Measurements from ENCODE around the gene FRMPD2. TPM values are rescaled to one million over a fixed set of nuclear protein-coding genes. Genes with fewer than 3 reads are reported as not detected.

FRMPD2 gene
- total and polyA plus RNA-seq, 2 of the 4 experiments (the other 2 are of a cell fraction) = 0.18 TPM; not detected in 1

DNA sequence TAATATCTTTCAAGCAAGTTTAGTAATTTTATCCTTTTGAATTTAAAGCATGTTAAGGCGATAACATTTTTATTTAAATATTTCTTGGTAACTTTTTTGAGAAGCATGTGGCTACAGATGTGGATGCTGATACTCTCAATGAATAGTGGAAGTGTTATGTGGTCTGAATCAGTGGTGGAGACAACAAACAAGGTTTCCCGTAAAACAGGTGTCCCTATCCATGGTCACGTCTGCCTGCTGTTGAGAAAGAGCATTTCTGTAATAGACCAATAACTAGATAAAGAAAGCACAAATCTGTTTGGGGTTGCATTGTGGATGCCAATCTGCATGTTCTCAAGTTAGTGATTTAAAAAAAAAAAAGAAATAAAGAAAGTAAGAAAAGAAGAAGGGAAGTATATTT is 18.1 kb upstream of the FRMPD2 start:
- no peak overlapping the region for H3K56ac ChIP-seq (ENCODE audit: extremely low read depth, insufficient read depth, low read length)
- DNase-seq = no peak
- H2BK20ac ChIP-seq (ENCODE audit: low read depth, low read length) = no peak overlapping the region
- H2BK5ac ChIP-seq (ENCODE audit: low read depth, low read length, poor library complexity, severe bottlenecking) = no peak overlapping the region
- no peak for ATAC-seq (ENCODE audit: low read depth)
- no peak overlapping the region for H4K5ac ChIP-seq (ENCODE audit: low read depth, low read length)
- ChIA-PET POLR2A (ENCODE audit: unreplicated experiment) (no interaction called here), CTCF (no interaction called here)
- no peaks in the 10 kb centered on the region for H3K36me3 ChIP-seq (ENCODE audit: control insufficient read depth, insufficient read depth, low read length)
- in situ Hi-C loops (cut with MboI; ENCODE audit: low sequenced_read_pairs) = no loop called here
- dilution Hi-C loops (cut with HindIII; ENCODE audit: low sequenced_read_pairs, unreplicated experiment) = no loop called here
- H3K4me3 ChIP-seq (ENCODE audit: insufficient read depth, low read depth, low read length) = no peak overlapping the region
- no peaks in the 10 kb centered on the region for H3K9me3 ChIP-seq (ENCODE audit: control insufficient read depth, insufficient read depth, low read length)
- H3K79me1 ChIP-seq (ENCODE audit: low read depth in 1 of 2, low read length in 2 of 2) = no peaks in the 10 kb centered on the region
- no peak overlapping the region for H3K9ac ChIP-seq (ENCODE audit: low read depth, low read length)
- H3K14ac ChIP-seq (replicated peaks; ENCODE audit: low read depth, low read length) = no peak overlapping the region
- no peak overlapping the region for H3K23ac ChIP-seq (ENCODE audit: low read depth, low read length)
- H2BK120ac ChIP-seq (ENCODE audit: low read depth, low read length) = no peak overlapping the region
- H2AFZ ChIP-seq (replicated peaks; ENCODE audit: low read length, poor library complexity) = no peak overlapping the region
- no peaks in the 10 kb centered on the region for H3K4me1 ChIP-seq (ENCODE audit: control insufficient read depth, insufficient read depth, low read length)
- H3K4me2 ChIP-seq (ENCODE audit: low read depth, low read length) = no peak overlapping the region
- peaks cover 26% of the 10 kb centered on the region for H3K27me3 ChIP-seq (ENCODE audit: control insufficient read depth, insufficient read depth, low read length)
- WGBS, 2 experiments (ENCODE audit: extremely low coverage in 2 of 2, insufficient read length in 1 of 2) = no CpG with 5 or more reads among the region's 3 CpGs
- intact Hi-C loops (cut with micrococcal nuclease) = no loop called here
- no peaks in the 10 kb centered on the region for H4K20me1 ChIP-seq (ENCODE audit: insufficient read depth, low read length)
- no peak overlapping the region for H4K91ac ChIP-seq (ENCODE audit: insufficient read depth, low read depth, low read length)
- no peaks in the 10 kb centered on the region for H3K9me1 ChIP-seq (ENCODE audit: insufficient read depth, low read length)
- H3K27ac ChIP-seq (ENCODE audit: insufficient read depth, low read length) = no peak overlapping the region
- TF ChIP-seq FOS (IDR thresholded peaks at IDR 0.05; ENCODE audit: low read depth, low read length) (no peak), SMC3 (IDR thresholded peaks at IDR 0.05; ENCODE audit: low read depth, low read length) (no peak), POLR2A (IDR thresholded peaks at IDR 0.05; ENCODE audit: low read depth, low read length) (no peak), RAD21 (IDR thresholded peaks at IDR 0.05; ENCODE audit: low read length) (no peak), MAFK (IDR thresholded peaks at IDR 0.05; ENCODE audit: low read depth, low read length) (no peak), BHLHE40 (IDR thresholded peaks at IDR 0.05; ENCODE audit: low read depth, low read length) (no peak), MXI1 (IDR thresholded peaks at IDR 0.05; ENCODE audit: borderline replicate concordance, low read depth, low read length) (no peak), MAZ (IDR thresholded peaks at IDR 0.05; ENCODE audit: borderline replicate concordance, low read depth, low read length) (no peak), RCOR1 (IDR thresholded peaks at IDR 0.05; ENCODE audit: insufficient replicate concordance, low read length) (no peak), CHD1 (IDR thresholded peaks at IDR 0.05; ENCODE audit: low read depth, low read length) (no peak), RFX5 (IDR thresholded peaks at IDR 0.05; ENCODE audit: low read depth, low read length) (no peak), NFE2L2 (IDR thresholded peaks at IDR 0.05; ENCODE audit: low read depth, low read length) (no peak), CEBPB (IDR thresholded peaks at IDR 0.05; ENCODE audit: low read depth, low read length) (no peak)
- TF ChIP-seq, protein P1, sequence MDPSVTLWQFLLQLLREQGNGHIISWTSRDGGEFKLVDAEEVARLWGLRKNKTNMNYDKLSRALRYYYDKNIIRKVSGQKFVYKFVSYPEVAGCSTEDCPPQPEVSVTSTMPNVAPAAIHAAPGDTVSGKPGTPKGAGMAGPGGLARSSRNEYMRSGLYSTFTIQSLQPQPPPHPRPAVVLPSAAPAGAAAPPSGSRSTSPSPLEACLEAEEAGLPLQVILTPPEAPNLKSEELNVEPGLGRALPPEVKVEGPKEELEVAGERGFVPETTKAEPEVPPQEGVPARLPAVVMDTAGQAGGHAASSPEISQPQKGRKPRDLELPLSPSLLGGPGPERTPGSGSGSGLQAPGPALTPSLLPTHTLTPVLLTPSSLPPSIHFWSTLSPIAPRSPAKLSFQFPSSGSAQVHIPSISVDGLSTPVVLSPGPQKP (IDR thresholded peaks at IDR 0.05; ENCODE audit: borderline replicate concordance, low read depth, low read length) = no peak
- TF ChIP-seq, protein P2, sequence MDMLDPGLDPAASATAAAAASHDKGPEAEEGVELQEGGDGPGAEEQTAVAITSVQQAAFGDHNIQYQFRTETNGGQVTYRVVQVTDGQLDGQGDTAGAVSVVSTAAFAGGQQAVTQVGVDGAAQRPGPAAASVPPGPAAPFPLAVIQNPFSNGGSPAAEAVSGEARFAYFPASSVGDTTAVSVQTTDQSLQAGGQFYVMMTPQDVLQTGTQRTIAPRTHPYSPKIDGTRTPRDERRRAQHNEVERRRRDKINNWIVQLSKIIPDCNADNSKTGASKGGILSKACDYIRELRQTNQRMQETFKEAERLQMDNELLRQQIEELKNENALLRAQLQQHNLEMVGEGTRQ (IDR thresholded peaks at IDR 0.05; ENCODE audit: low read depth, low read length) = no peak
- TF ChIP-seq, protein P3, sequence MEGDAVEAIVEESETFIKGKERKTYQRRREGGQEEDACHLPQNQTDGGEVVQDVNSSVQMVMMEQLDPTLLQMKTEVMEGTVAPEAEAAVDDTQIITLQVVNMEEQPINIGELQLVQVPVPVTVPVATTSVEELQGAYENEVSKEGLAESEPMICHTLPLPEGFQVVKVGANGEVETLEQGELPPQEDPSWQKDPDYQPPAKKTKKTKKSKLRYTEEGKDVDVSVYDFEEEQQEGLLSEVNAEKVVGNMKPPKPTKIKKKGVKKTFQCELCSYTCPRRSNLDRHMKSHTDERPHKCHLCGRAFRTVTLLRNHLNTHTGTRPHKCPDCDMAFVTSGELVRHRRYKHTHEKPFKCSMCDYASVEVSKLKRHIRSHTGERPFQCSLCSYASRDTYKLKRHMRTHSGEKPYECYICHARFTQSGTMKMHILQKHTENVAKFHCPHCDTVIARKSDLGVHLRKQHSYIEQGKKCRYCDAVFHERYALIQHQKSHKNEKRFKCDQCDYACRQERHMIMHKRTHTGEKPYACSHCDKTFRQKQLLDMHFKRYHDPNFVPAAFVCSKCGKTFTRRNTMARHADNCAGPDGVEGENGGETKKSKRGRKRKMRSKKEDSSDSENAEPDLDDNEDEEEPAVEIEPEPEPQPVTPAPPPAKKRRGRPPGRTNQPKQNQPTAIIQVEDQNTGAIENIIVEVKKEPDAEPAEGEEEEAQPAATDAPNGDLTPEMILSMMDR (conservative IDR thresholded peaks at IDR 0.05; ENCODE audit: low read depth, low read length) = no peak
- H3K18ac ChIP-seq (ENCODE audit: low read depth, low read length) = no peak overlapping the region
- H3K4ac ChIP-seq (ENCODE audit: low read depth, low read length) = no peak overlapping the region
- H2BK15ac ChIP-seq (ENCODE audit: low read depth, low read length) = no peak overlapping the region
- no peak overlapping the region for H4K8ac ChIP-seq (ENCODE audit: low read depth in 2 of 2, low read length in 2 of 2)
- no TSS peak for BruUV-seq (replicated peaks)
- no peak overlapping the region for H2AK5ac ChIP-seq (ENCODE audit: low read depth, low read length)
- H2AK9ac ChIP-seq (replicated peaks; ENCODE audit: low read depth, low read length, poor library complexity) = no peak overlapping the region
